Heart right ventricle (tissue), 16 donors: ENCODE results near the gene RBFOX1. TPM values are rescaled to one million over a fixed set of nuclear protein-coding genes. Genes with fewer than 3 reads are reported as not detected.
A peak's percentile ranks its signal among the peaks of the same experiment; 100 is the strongest.

Experiments
- ATAC-seq, 8 donors: fragments of 200-7000 bp; cut with Tn5 transposase; one replicate each; pipeline ENCODE4 v1.9.1; 2020; ENCODE audit warnings: mild to moderate bottlenecking in 8 of 8, moderate library complexity in 8 of 8, moderate number of reproducible peaks in 1 of 8
- DNase-seq, 2 donors: peaks; one replicate each; pipeline ENCODE4 v3.0.0-alpha.2; 2020
- H3K27ac ChIP-seq, 10 donors: fragments of 200-600 bp; sonication (generic) in 2 of 10; one replicate each; pipeline versions ENCODE4 v1.5.0 to v1.8.0; 2020 to 2022; ENCODE audit warnings: mild to moderate bottlenecking in 3 of 10
- H3K27me3 ChIP-seq, 7 donors: fragments of 200-600 bp; one replicate each; pipeline ENCODE4 v1.8.0; 2021 to 2022; ENCODE audit warnings: mild to moderate bottlenecking in 2 of 7
- H3K36me3 ChIP-seq, 9 donors: fragments of 200-600 bp; sonication (generic) in 1 of 9; one replicate each; pipeline versions ENCODE4 v1.5.0 to v1.8.0; 2020 to 2022; ENCODE audit warnings: mild to moderate bottlenecking in 2 of 9
- H3K4me1 ChIP-seq, 9 donors: fragments of 200-600 bp; sonication (generic) in 1 of 9; one replicate each; pipeline versions ENCODE4 v1.5.0 to v1.8.0; 2020 to 2022; ENCODE audit warnings: mild to moderate bottlenecking in 4 of 9
- H3K4me3 ChIP-seq, 10 donors: fragments of 200-600 bp; sonication (generic) in 2 of 10; one replicate each; pipeline versions ENCODE4 v1.5.0 to v1.8.0; 2020 to 2022; ENCODE audit warnings: mild to moderate bottlenecking in 7 of 10, moderate library complexity in 2 of 10
- H3K9me3 ChIP-seq, 11 donors: fragments of 200-600 bp in 10 of 11; sonication (generic) in 2 of 11; one replicate each; pipeline versions ENCODE4 v1.5.0 to v1.8.0; 2013 to 2022; ENCODE audit warnings: mild to moderate bottlenecking in 2 of 11, control low read depth in 1 of 11, moderate library complexity in 1 of 11
- WGBS, 2 donors: extraction: QIAGEN DNeasy Blood & Tissue Kit; methylation state at CpG; one replicate each; pipeline ENCODE4 v1.1.7; 2013; ENCODE audit warnings: inconsistent platforms in 1 of 2; 5-methylcytosine and 5-hydroxymethylcytosine counted together
- intact Hi-C, 10 donors: fragments of 100-400 bp; cut with DNase I; formaldehyde crosslinking; loops; one replicate each; pipeline versions ENCODE4 v1.11.1 to v1.14.2; 2022
- polyA plus RNA-seq, 2 donors: library from polyadenylated mRNA; stranded (reverse); fragments of 200-250 nt; gene quantifications; one replicate each; pipeline ENCODE4 v1.2.3, GENCODE V29; 2013
- total RNA-seq, 10 donors: library from RNA; stranded (reverse); fragmentation: NEBNext Ultra II Directional in 3 of 10; extraction: Animal tissue kit (Norgen Biotek cat#: 25700) in 3 of 10; gene quantifications; one replicate each; pipeline versions ENCODE4 v1.2.1 to v1.2.4, GENCODE V29; 2021 to 2023
- TF ChIP-seq, protein P1 (sequence below), 9 donors: fragments of 200-600 bp; sonication (generic) in 2 of 9; IDR thresholded peaks; one replicate each; pipeline versions ENCODE4 v1.5.0 to v1.8.0; 2021 to 2022; ENCODE audit warnings: antibody characterized with exemption in 9 of 9, mild to moderate bottlenecking in 5 of 9, moderate library complexity in 1 of 9
- donor health status: Arrhythmogenic right ventricular cardiomyopathy.
- donor health status: ischemic (EF 13 %, LVEDD 7.1; RV severe dilation, severe dysfunction).
- donor health status: healthy with polysubstance abuse.
- donor health status: DM: no; HTN: yes; CAD: no.
- donor health status: DM: no; HTN: no; CAD: no.
- donor health status: ischemic (EF 25% LVEDD 6.9; RV normal size, moderate dysfunction).
- donor health status: ischemic (EF 25% LVEDD 5.7; RV mildly dilated, moderate dysfunction).
- donor health status: healthy.
- donor health status: DM: yes; HTN: yes; CAD: no.
- donor health status: Ischemic cardiomyopathy.
- donor health status: ischemic (EF 35%, LVEDD 5.7; RV mildly dilated, moderate dysfunction).
- donor health status: nonischemic (EF 11% LVEDD 7.7; RV severe dilation, severe dysfunction).
- donor health status: DM: yes; HTN: yes; CAD: no.
- donor health status: PGD.
- donor health status: ischemic (EF 29% LVEDD 5.4; RV normal size, mild dysfunction).
- donor health status: nonischemic (EF 23%, LVEDD 6.1; RV moderate dilation, normal function).

The RBFOX1 gene
- total and polyA plus RNA-seq, 12 donors: 11.1 to 82.9 (median 53.4) TPM

DNA sequence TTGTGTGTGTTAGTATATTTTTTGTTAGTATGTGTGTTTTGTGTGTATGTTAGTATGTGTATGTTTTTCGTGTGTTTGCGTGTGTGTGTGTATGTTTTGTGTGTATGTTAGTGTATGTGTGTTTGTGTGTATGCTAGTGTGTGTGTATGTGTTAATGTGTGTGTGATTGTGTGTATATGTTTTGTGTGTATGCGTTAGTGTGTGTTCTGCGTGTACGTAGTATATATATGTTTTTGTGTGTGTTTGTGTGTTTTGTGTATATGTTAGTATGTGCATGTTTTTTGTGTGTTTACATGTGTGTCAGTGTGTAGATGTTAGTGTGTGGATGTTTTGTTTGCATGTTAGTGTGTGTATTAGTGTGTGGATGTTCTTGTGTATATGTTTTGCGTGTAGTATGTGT is 29.6 kb downstream of the RBFOX1 start:
- WGBS, 2 donors: 87 to 97% methylated on average over 6 of the region's 6 CpGs
- no peak overlapping the region for H3K4me3 ChIP-seq
- no peaks in the 10 kb centered on the region for H3K36me3 ChIP-seq
- ATAC-seq (no peak), DNase-seq (no peak)
- H3K27ac ChIP-seq: no peak overlapping the region
- no peaks in the 10 kb centered on the region for H3K27me3 ChIP-seq
- peaks cover 0 to 48% (median 13%) of the 10 kb centered on the region in 9 donors for H3K4me1 ChIP-seq
- H3K9me3 ChIP-seq: peaks cover 0 to 6% (median 0%) of the 10 kb centered on the region in 11 donors
- TF ChIP-seq, protein P1, sequence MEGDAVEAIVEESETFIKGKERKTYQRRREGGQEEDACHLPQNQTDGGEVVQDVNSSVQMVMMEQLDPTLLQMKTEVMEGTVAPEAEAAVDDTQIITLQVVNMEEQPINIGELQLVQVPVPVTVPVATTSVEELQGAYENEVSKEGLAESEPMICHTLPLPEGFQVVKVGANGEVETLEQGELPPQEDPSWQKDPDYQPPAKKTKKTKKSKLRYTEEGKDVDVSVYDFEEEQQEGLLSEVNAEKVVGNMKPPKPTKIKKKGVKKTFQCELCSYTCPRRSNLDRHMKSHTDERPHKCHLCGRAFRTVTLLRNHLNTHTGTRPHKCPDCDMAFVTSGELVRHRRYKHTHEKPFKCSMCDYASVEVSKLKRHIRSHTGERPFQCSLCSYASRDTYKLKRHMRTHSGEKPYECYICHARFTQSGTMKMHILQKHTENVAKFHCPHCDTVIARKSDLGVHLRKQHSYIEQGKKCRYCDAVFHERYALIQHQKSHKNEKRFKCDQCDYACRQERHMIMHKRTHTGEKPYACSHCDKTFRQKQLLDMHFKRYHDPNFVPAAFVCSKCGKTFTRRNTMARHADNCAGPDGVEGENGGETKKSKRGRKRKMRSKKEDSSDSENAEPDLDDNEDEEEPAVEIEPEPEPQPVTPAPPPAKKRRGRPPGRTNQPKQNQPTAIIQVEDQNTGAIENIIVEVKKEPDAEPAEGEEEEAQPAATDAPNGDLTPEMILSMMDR (IDR thresholded peaks at IDR 0.05): no peak
- intact Hi-C loops: no loop called here

DNA sequence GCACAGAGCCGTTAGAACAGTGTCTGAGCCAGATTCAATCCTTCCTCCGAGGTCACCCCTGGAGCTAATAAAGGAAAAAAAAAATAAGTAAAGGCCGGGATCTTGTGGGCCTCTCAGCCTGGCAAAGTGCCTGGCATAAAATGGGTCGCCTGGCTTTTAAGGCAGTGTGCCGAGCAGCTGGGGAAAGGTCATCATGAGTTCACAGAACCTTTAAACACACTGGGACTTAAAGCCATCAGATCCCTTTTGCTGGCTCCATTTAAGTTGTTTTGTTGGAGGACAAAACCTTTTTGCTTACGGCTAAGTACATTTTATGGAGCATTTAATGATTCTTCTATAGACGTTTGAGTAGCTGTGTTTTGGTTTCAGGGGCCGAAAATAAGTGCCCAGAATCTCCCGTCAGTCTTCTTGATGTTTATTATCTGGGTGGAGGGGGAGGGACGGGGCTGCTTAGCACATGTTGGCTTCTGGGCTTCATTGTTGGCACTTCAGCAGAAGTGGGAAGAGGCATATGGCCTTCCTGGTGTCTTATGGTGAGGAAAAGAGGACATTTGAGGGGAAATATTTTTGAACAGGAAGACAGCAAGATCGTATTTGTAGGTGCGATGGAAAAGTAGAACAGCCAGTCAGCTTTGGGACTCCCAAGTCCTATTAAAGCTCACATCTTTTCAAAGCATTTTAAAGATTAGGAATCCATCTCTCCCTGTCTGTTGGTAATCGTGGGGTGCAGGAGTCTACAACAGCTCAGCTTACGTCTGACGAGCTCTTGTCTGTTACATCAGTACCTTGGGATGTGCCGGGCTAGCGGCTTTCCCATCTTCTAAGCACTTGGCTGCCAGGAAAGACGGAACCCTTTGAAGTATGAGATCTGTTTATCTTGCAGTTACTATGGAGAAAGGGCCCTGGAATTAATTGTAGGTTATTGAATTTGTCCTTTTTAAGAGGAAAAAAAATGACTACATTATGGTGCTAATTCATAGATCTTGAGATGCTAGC is 31.1 kb downstream of the RBFOX1 start:
- H3K4me1 ChIP-seq: peaks cover 0 to 48% (median 13%) of the 10 kb centered on the region in 9 donors
- 19 to 20% methylated on average over 18 of the region's 18 CpGs for WGBS, 2 donors

DNA sequence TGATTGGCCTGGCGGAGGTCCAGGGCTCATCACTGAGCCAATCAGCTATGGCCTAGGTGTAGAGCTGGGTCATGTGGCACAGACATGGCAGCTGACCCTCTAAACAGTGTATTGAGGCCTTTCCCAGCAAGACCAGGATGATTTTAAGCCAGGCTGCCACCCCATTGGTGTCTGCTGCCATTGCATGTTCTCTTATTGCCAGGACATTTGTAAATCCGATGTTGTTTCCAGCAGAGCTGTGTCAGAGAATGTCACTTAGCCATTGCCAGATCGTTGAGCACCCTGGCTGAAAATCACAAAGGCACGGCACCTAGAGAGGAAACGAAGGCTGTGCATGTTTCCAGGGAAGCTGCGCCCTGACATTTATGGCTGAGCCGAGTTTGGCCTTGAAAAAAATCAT is 33.4 kb downstream of the RBFOX1 start:
- intact Hi-C loops: no loop called here
- H3K27ac ChIP-seq: peak overlapping the region in 8 of 10 donors; percentile 11 to 74 (median 52)
- no peaks in the 10 kb centered on the region for H3K27me3 ChIP-seq
- H3K9me3 ChIP-seq: peaks cover 0 to 6% (median 0%) of the 10 kb centered on the region in 11 donors
- TF ChIP-seq, protein P1 (IDR thresholded peaks at IDR 0.05): peak in 2 of 9 donors; percentile 4 to 10
- DNase-seq (no peak), ATAC-seq (peak; percentile 40 to 82 (median 62))
- no peaks in the 10 kb centered on the region for H3K36me3 ChIP-seq
- H3K4me1 ChIP-seq: peaks cover 0 to 56% (median 22%) of the 10 kb centered on the region in 9 donors
- WGBS, 2 donors: 37 to 58% methylated on average over 7 of the region's 7 CpGs
- H3K4me3 ChIP-seq: no peak overlapping the region

More for the DNA sequence above, 31.1 kb downstream of the RBFOX1 start:
- Histone ChIP-seq H3K27ac (peak overlapping the region; percentile 32 to 72 (median 54)), H3K27me3 (no peaks in the 10 kb centered on the region), H3K36me3 (no peaks in the 10 kb centered on the region), H3K4me3 (no peak overlapping the region), H3K9me3 (peaks cover 0 to 6% (median 0%) of the 10 kb centered on the region in 11 donors)
- TF ChIP-seq, protein P1 (IDR thresholded peaks at IDR 0.05): no peak
- intact Hi-C loops: no loop called here
- ATAC-seq (peak; percentile 36 to 75 (median 64)), DNase-seq (peak; percentile 44 to 48)

DNA sequence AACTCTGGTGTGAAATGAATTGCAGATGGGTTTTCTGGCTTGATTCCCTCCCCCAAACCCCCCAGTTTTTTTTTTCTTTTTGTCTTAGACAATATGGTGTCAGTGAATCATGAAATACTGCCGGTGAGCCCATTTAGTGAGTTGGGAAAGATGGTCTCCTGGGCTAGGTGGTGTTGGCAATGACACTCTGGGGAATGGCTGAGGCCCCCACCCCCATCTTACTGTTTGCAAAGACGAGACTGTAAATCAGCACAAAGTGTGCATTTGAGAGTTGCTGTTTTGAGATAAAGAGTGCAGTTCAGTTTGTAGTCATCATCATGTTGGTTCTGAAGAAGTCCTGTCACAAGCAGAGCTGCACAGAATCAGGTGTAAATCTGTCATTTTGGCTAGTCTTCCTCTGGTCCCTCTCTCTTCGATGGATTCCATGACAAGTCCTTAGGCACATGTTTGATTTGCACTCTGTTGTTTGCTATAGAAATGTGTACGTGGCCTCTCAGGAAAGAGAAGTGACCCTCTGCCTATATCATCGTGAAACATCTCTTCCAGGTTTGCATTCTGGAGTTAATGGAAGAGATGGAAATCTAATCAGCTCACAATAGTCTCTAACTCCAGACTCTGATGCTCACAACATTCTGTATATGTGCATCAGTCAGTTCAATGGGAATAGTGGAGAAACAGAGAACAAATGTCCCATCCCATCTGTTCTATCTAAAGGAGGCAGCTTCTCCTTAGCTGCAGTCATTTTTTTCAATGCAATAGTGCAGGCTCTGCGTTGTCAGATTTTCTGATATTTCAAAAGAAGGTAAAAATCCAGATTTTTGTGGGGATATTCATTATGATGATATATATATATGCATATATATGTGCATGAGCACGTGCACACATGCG is 34.6 kb downstream of the RBFOX1 start:
- no peak for ATAC-seq
- Histone ChIP-seq H3K36me3 (no peaks in the 10 kb centered on the region), H3K9me3 (no peaks in the 10 kb centered on the region), H3K4me1 (peaks cover 0 to 61% (median 22%) of the 10 kb centered on the region in 9 donors), H3K27ac (peak overlapping the region in 2 of 10 donors; percentile 41 to 56), H3K4me3 (no peak overlapping the region), H3K27me3 (no peaks in the 10 kb centered on the region)
- intact Hi-C loops: no loop called here
- DNase-seq: no peak
- WGBS, 2 donors: 70 to 78% methylated on average over 8 of the region's 8 CpGs
- TF ChIP-seq, protein P1 (IDR thresholded peaks at IDR 0.05): no peak
